Measurements from ENCODE around the gene DLAT. TPM values are rescaled to one million over a fixed set of nuclear protein-coding genes. Genes with fewer than 3 reads are reported as not detected.

Gene DLAT
- total RNA-seq, 1 donor from 2014 or later = 21.3 TPM

DNA sequence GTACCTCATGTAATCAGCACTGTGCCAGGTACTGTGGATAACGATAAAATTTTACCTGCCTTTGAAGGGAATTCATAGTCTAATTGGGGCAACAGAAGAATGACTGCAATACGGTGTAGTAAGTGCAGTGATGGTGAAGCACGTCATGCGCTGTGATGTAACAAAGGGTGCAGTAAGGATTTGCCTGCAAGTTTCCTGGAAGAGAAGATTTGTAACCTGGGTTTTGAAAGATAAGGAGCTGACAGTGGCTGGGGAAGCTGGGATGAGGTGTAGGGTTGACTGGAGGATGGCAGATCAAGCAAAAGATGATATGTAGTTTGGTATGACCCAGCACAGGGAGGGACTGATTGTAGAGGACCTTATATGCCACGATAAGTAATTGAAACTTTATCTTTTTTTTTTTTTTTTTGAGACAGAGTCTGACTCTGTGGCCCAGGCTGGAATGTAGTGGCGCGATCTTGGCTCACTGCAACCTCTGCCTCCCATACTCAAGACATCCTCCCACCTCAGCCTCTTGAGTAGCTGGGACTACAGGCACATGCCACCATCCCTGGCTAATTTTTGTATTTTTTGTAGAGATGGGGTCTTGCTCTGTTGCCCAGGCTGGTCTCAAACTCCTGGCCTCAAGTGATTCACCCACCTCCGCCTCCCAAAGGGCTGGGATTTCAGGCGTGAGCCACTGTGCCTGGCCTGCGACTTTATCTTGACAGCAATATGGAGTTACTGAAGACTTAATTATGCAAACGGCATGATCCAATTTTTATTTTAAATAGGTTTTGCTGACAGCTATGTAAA, 72.7 kb downstream of the DLAT start:
- no peak for TF ChIP-seq CTCF (IDR thresholded peaks at IDR 0.05)
- no peaks in the 10 kb centered on the region for H3K27me3 ChIP-seq
- H3K4me3 ChIP-seq = no peak overlapping the region
- no peak for DNase-seq (ENCODE audit: low spot score in 2 of 2)
- peaks cover 12 to 41% of the 10 kb centered on the region in 2 donors for H3K36me3 ChIP-seq
- intact Hi-C loops (cut with DNase I) = no loop called here
- H3K9me3 ChIP-seq = no peaks in the 10 kb centered on the region
- no peak overlapping the region for H3K27ac ChIP-seq
- H3K4me1 ChIP-seq = no peaks in the 10 kb centered on the region

GRCh38 chr11:112100462-112100861, 75.3 kb downstream of the DLAT start:
- H3K27ac ChIP-seq = no peak overlapping the region
- H3K27me3 ChIP-seq = no peaks in the 10 kb centered on the region
- no peaks in the 10 kb centered on the region for H3K9me3 ChIP-seq
- no peak for TF ChIP-seq CTCF (IDR thresholded peaks at IDR 0.05)
- DNase-seq (ENCODE audit: low spot score in 2 of 2) = no peak
- no peaks in the 10 kb centered on the region for H3K4me1 ChIP-seq
- no peak overlapping the region for H3K4me3 ChIP-seq
- peaks cover 0 to 20% of the 10 kb centered on the region in 2 donors for H3K36me3 ChIP-seq
- intact Hi-C loops (cut with DNase I) = no loop called here

GRCh38 chr11:112103446-112103845, 78.2 kb downstream of the DLAT start:
- DNase-seq (ENCODE audit: low spot score in 2 of 2) = no peak
- no peak overlapping the region for H3K4me3 ChIP-seq
- H3K27me3 ChIP-seq = no peaks in the 10 kb centered on the region
- no peaks in the 10 kb centered on the region for H3K4me1 ChIP-seq
- TF ChIP-seq CTCF (IDR thresholded peaks at IDR 0.05) = no peak
- no peak overlapping the region for H3K27ac ChIP-seq
- no peaks in the 10 kb centered on the region for H3K36me3 ChIP-seq
- intact Hi-C loops (cut with DNase I) = no loop called here
- no peaks in the 10 kb centered on the region for H3K9me3 ChIP-seq

DNA sequence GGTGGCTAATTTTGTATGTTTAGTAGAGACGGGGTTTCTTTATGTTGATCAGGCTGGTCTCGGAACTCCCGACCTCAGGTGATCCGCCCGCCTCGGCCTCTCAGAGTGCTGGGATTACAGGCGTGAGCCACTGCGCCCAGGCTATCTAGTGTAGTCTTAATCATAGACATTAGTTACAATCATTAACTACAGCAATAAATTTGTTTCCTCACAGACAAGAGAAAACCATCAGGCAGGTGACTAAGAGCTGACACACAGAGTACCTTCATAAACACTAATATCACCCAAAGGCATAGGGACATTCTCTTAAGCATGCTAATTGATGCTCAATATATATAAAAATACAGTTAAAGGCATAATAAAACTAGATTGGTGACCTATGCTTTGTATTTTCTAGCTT, 80.9 kb downstream of the DLAT start:
- Histone ChIP-seq H3K27ac (no peak overlapping the region), H3K4me1 (no peaks in the 10 kb centered on the region), H3K9me3 (no peaks in the 10 kb centered on the region), H3K27me3 (no peaks in the 10 kb centered on the region), H3K36me3 (no peaks in the 10 kb centered on the region), H3K4me3 (no peak overlapping the region)
- no peak for TF ChIP-seq CTCF (IDR thresholded peaks at IDR 0.05)
- intact Hi-C loops (cut with DNase I) = no loop called here
- DNase-seq (ENCODE audit: low spot score in 2 of 2) = no peak

Other genes with a start within 250 kb of the DLAT start
- gene ALG9, start 153.8 kb upstream of the DLAT start, total RNA-seq = 16.8 TPM
- gene FDXACB1, start 146.2 kb upstream of the DLAT start, total RNA-seq = 0.53 TPM
- gene CFAP68, start 145.9 kb upstream of the DLAT start, total RNA-seq = not detected
- gene CRYAB, start 113.6 kb upstream of the DLAT start, total RNA-seq = 288 TPM
- not detected for gene HSPB2, start 112.7 kb upstream of the DLAT start, total RNA-seq
- not detected for gene C11orf52, start 106.5 kb upstream of the DLAT start, total RNA-seq
- 48.9 TPM for gene DIXDC1, start 88.1 kb upstream of the DLAT start, total RNA-seq
- not detected for gene PIH1D2, start 48.6 kb downstream of the DLAT start, total RNA-seq
- 12.2 TPM for gene NKAPD1, start 48.9 kb downstream of the DLAT start, total RNA-seq
- gene TIMM8B, start 61.3 kb downstream of the DLAT start, total RNA-seq = 28.9 TPM
- 68.5 TPM for gene SDHD, start 61.5 kb downstream of the DLAT start, total RNA-seq
- 9.0 TPM for gene IL18, start 138.7 kb downstream of the DLAT start, total RNA-seq
- not detected for gene TEX12, start 142.0 kb downstream of the DLAT start, total RNA-seq
- gene BCO2, start 150.1 kb downstream of the DLAT start, total RNA-seq = not detected
- gene PTS, start 201.0 kb downstream of the DLAT start, total RNA-seq = 13.5 TPM
- gene PLET1, start 235.5 kb downstream of the DLAT start, total RNA-seq = not detected